ENCODE data around the gene PACSIN3. TPM values are rescaled to one million over a fixed set of nuclear protein-coding genes. Genes with fewer than 3 reads are reported as not detected.

The PACSIN3 gene
- total and polyA plus RNA-seq, 8 donors = 16.5 to 39.9 (median 29.6) TPM

DNA sequence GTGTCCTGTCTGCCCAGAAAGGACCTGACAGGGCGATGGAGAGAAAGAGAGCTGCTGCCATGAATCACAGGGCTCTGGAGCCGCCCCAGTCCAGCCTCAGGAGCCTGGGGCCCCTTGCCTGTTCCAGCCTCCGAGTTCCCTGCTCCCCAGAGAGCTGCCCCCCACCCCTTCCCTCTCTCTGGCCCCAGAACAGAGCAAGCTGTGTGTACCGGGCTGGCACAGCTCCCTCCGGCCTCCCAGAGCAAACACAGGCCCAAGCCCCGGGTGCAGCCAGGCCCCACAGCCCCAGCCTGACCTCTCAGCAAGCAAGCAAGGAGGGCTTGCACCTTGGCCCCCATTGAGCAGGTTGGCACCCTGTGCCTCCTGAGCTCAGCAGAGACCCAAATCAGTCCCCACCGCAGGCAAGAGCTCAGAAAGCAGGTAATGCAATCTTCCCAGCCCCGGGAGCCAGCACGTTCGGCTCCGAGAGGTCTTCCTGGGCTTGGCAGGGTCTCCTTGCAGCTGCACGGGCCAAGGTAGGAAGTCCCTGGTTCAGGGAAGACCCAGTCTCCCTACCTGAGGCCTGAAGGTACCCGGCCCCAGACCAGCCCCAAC, 1.4 kb downstream of the PACSIN3 start:
- ATAC-seq (peak; percentile 14 to 62 (median 52)), FAIRE-seq (no peak), DNase-seq (peak in 5 of 6 donors; percentile 60 to 92 (median 65))
- no peaks in the 10 kb centered on the region for H3K36me3 ChIP-seq
- TF ChIP-seq, protein P1, sequence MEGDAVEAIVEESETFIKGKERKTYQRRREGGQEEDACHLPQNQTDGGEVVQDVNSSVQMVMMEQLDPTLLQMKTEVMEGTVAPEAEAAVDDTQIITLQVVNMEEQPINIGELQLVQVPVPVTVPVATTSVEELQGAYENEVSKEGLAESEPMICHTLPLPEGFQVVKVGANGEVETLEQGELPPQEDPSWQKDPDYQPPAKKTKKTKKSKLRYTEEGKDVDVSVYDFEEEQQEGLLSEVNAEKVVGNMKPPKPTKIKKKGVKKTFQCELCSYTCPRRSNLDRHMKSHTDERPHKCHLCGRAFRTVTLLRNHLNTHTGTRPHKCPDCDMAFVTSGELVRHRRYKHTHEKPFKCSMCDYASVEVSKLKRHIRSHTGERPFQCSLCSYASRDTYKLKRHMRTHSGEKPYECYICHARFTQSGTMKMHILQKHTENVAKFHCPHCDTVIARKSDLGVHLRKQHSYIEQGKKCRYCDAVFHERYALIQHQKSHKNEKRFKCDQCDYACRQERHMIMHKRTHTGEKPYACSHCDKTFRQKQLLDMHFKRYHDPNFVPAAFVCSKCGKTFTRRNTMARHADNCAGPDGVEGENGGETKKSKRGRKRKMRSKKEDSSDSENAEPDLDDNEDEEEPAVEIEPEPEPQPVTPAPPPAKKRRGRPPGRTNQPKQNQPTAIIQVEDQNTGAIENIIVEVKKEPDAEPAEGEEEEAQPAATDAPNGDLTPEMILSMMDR (IDR thresholded peaks at IDR 0.05) = no peak
- peaks cover 0 to 14% (median 9%) of the 10 kb centered on the region in 3 donors for H3K4me1 ChIP-seq
- peak overlapping the region in 3 of 4 donors; percentile 68 to 84 (median 69) for H3K4me3 ChIP-seq
- no peaks in the 10 kb centered on the region for H3K27me3 ChIP-seq
- no peaks in the 10 kb centered on the region for H3K9me3 ChIP-seq
- 9 to 12% methylated on average over 12 to 13 of the region's 13 CpGs for WGBS, 2 donors
- peak overlapping the region; percentile 76 to 86 (median 78) for H3K27ac ChIP-seq
- intact Hi-C loops (cut with DNase I) = loop anchor here in 1 of 3 donors (5.0 kb wide), 1 partner anchor 77 kb away; no protein-coding TSS in a partner anchor

DNA sequence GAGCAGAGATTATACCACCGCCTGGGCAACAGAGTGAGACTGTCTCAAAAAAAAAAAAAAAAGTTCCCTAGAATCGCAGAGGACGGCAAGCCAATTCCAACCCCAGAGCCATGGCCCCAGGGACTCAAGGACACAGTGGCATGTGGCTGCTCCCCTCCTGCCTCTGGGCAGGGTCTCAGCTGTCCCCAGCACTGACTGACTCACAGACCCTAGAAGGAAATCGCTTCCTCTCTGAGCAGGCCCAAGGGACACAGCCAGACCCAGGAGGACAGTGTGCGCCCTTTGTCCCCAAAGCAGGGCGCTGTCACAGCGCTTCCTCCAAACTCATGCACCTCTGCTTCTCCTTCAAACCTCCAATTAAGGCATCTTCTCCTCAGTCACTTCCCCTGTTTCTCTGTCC, 2.3 kb downstream of the PACSIN3 start:
- no peaks in the 10 kb centered on the region for H3K9me3 ChIP-seq
- intact Hi-C loops (cut with DNase I) = loop anchor here in 1 of 3 donors (5.0 kb wide), 1 partner anchor 78 kb away; no protein-coding TSS in a partner anchor
- no peak overlapping the region for H3K4me3 ChIP-seq
- DNase-seq (no peak), FAIRE-seq (no peak), ATAC-seq (no peak)
- H3K36me3 ChIP-seq = no peaks in the 10 kb centered on the region
- TF ChIP-seq, protein P1 (IDR thresholded peaks at IDR 0.05) = no peak
- H3K27ac ChIP-seq = peak overlapping the region in 2 of 4 donors; percentile 78 to 86
- 77 to 78% methylated on average over 7 of the region's 7 CpGs for WGBS, 2 donors
- no peaks in the 10 kb centered on the region for H3K27me3 ChIP-seq
- H3K4me1 ChIP-seq = peaks cover 0 to 14% (median 9%) of the 10 kb centered on the region in 3 donors

DNA sequence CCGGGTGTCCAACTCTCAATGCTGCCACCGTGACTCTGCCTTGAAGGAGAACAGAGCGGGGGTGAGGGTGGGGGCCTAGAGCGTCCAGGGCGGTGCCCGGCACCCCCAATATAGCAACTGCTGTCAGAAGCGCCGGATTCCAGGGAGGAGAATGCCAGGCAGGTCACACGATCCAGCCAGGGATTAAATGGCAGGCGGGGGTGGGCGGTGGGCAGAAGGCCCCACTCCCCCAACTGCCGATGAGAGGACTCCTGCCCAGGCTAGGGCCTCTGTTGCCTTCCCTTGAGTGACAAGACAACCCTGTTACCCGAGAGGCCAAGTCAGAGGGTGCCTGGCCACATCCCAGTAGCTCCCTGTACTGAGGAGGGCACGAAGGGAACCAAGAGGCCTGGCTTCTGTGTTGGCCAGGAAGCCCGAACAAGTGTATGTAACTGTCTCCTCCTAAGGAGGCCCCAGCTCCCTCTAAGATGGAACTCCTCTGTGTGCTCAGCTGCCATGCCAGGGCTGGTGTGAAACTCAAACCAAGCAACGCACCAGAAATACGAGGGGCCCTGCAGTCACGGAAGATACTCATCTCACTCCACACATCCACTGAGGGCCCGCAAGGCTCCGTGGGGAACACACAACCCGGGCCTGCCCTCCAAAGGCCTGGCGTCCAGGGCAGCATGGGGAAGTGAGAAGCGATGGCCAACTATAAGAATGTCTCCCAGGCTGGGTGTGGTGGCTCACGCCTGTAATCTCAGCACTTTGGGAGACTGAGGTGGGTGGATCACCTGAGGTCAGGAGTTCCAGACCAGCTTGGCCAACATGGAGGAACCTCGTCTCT, 3.0 kb downstream of the PACSIN3 start:
- peaks cover 0 to 13% (median 9%) of the 10 kb centered on the region in 3 donors for H3K4me1 ChIP-seq
- 86 to 95% methylated on average over 25 of the region's 25 CpGs for WGBS, 2 donors
- intact Hi-C loops (cut with DNase I) = loop anchor here in 1 of 3 donors (5.0 kb wide), 1 partner anchor 79 kb away; no protein-coding TSS in a partner anchor

DNA sequence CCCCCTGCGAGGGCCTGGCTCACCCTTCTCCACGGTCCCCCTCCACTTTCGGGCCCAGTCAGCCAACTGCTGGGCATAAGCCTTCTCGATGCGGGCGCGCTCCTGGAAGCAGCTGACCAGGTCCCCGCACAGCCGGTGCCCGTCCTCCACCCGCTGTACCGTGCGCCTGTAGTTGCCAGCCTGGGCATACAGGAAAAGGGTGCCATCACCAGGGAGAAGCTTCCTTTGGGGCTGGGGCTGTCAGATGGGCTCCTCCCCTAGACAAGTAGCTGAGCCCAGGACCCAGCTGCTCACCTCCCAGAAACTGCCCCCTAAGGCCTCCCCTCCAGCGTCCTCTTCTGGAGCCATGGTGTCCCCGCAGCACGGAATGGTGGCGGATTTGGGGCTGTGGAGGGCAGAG, 3.9 kb downstream of the PACSIN3 start:
- DNase-seq = no peak
- no peak for ATAC-seq
- TF ChIP-seq, protein P1 (IDR thresholded peaks at IDR 0.05) = no peak
- Histone ChIP-seq H3K27me3 (no peaks in the 10 kb centered on the region), H3K4me3 (no peak overlapping the region), H3K4me1 (peaks cover 0 to 13% (median 8%) of the 10 kb centered on the region in 3 donors), H3K27ac (no peak overlapping the region), H3K9me3 (no peaks in the 10 kb centered on the region), H3K36me3 (no peaks in the 10 kb centered on the region)
- 93 to 96% methylated on average over 17 of the region's 17 CpGs for WGBS, 2 donors
- no peak for FAIRE-seq
- intact Hi-C loops (cut with DNase I) = loop anchor here in 1 of 3 donors (5.0 kb wide), 1 partner anchor 80 kb away; no protein-coding TSS in a partner anchor

More for the DNA sequence above, 3.0 kb downstream of the PACSIN3 start:
- FAIRE-seq (no peak), DNase-seq (no peak), ATAC-seq (no peak)
- Histone ChIP-seq H3K4me3 (no peak overlapping the region), H3K36me3 (no peaks in the 10 kb centered on the region), H3K9me3 (no peaks in the 10 kb centered on the region), H3K27me3 (no peaks in the 10 kb centered on the region), H3K27ac (no peak overlapping the region)
- TF ChIP-seq, protein P1 (IDR thresholded peaks at IDR 0.05) = no peak
